Medulla oblongata (tissue), 1 donor: ENCODE results near the gene EVX2.

Source experiments
- DNase-seq: peaks from one replicate; pipeline ENCODE4 v3.0.0-alpha.2; 2015; ENCODE audit errors: extremely low spot score

Gene EVX2

GRCh38 chr2:176096243-176096985 is 12.7 kb upstream of the EVX2 start:
- DNase-seq = no peak

DNA sequence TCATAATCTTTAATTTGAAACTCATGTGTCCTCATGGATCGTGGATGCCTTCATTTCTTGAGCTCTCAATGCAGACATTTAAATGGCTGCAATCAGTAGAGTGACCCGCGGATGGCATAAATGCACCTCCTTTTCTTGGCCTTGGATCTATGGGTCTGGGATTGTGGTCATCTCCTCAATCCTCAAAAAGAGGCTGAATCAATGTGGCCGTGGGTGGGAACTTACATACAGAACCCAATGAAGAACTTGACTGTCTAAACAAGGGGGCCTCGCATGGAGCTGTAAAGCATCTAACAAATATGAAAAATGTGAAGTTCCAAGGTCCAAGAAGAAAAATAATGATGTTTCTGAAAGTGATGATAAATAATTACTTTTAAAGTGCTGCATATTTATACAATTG is 11.7 kb upstream of the EVX2 start:
- DNase-seq = no peak

DNA sequence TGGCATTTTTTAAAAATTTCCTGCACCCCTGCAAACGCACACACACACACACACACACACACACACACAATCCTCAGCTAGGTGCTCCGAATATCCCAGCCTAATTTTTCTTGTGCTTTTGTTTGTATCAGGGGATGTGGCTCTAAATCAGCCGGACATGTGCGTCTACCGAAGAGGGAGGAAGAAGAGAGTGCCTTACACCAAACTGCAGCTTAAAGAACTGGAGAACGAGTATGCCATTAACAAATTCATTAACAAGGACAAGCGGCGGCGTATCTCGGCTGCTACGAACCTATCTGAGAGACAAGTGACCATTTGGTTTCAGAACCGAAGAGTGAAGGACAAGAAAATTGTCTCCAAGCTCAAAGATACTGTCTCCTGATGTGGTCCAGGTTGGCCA is 10.6 kb upstream of the EVX2 start:
- DNase-seq = no peak

- DNase-seq = no peak
Observed at GRCh38 chr2:176093898-176094249, 10.1 kb upstream of the EVX2 start.

- DNase-seq = no peak
Observed at GRCh38 chr2:176093145-176093897, 9.6 kb upstream of the EVX2 start.

- no peak for DNase-seq
Observed at GRCh38 chr2:176092270-176093144, 8.7 kb upstream of the EVX2 start, which contains the start of gene HOXD13. Gene HOXD13 (plus strand): TSS chr2:176092721. CDS start chr2:176092891, 170 bp downstream.

GRCh38 chr2:176091329-176092258 is 7.8 kb upstream of the EVX2 start:
- no peak for DNase-seq

DNA sequence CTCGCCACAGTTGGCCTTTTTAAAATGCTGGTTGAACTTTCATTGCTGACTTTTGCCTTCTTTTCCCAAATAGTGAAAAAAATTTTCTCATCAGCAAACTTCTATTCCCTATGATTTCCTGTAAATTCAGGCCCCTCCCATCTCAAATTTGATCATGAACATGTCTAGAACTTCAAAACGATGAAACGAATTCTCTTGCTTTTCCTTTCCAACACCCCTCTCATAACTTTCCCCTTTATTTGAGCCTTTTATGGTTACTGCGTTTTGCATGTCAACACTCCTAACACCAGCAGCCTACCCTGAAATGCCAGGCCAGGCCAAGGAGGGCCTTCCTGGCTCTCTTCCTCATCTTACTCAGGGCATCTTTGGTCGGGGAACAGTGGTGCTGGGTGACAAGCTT is 7.1 kb upstream of the EVX2 start:
- DNase-seq = no peak

DNA sequence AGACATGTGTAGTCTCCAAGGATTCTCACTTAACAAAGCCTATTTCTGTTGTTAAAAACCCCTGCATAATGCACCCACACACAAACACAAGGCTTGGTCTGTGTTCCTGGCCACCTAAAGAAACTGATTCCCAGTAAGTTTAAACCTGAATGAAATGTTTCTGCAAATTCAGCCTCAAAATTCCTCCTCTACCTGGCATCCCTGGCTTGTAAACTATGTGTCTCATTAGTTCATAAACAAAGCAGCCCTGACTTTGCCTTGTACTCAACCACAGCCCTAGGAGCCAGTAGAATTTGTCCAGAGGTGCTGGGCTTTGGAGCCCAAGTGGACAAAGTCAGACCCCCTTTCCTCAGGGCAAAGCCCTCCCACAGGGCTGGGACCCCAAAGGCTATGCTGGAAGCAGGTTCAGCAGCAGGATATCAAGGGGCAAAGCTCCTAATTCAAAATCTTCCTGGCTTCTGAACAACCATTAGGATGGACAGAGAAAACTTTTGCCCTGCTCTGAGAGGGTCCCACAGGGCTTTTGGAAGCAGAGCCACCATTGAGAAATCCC is 6.2 kb upstream of the EVX2 start:
- no peak for DNase-seq

DNA sequence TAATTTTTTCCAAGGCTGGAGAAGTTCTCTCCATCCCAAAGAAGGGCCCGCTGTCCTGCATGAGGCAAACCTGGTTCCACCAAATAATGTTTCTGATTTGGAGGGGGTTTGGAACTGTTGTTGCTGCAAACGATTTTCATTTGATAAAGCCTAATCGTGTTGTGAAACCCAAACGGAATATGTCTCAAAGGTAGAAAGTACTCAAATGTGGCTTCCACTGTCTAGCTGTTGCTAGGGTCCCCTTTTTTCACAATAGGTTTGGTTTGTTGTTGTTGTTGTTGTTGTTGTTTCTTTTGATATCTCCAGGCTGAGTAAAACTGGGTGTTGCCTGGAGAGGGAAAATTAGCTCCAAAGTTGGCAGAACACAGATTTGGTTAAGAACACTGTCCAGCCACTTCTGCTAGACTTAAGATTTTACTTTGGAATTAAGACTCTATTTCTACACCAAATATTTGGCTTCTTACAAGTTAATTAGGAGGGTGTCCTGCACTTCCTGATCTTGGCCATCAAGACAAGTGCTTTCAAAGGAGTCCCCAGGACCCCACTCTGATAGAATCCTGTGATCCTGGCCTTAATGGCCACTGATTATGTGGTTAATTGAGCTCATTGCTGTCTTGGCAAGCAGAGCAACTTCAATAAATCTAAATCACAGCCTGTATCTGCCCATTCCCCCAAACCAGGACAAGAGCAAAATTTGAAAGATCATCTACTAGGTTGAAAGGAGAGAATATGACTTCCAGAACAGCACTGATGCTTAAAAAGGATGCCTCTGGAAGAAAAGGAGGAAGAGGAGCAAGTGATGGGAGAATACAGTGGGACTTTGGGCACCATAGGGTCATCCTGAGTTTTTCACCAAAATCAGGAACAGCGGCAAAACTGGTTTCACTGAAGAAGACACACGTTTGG is 5.4 kb upstream of the EVX2 start:
- DNase-seq = no peak

DNA sequence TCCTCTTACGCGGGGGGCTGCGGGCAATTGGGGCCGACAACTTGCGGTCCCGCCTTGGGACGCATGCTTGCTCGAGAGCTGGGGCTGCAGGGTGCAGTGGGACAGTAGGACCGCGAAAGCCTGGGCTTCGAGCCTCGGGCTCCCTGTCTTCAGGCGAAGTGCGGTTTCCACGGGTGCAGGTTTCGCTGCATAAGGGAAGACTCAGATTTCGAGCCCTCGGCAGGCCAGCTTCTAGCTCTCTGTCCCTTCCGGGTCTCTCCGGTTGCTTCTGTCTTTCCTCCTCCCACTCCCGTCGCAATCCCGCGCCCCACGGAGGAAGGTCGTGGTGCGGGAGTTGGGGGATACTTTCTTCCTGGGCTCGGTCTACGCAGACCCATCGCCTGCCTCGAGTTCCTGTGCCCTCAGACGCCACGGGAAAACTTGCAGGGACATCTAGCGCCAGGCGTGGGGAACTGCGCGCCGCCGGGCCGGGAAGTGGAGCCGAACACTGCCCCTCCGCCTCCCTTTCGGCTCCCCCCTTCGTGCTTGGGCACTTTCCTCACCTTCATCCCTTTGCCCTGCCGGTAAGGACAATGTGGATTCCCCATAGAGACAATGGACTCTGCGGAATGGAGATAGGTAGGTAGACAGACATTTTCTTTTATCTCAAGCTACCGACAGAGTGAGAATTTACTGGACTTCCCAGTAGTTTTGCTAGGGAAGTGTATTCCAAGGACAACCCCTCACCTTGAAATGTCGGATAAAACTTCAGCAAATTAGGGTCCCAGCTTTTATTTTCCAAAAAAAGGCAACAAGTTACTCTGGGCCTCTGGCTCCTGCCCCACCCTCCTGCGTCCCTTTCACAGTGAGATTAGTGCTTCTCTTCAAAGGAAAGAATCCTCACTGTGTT is 4.5 kb upstream of the EVX2 start:
- DNase-seq = peak; percentile 67

DNA sequence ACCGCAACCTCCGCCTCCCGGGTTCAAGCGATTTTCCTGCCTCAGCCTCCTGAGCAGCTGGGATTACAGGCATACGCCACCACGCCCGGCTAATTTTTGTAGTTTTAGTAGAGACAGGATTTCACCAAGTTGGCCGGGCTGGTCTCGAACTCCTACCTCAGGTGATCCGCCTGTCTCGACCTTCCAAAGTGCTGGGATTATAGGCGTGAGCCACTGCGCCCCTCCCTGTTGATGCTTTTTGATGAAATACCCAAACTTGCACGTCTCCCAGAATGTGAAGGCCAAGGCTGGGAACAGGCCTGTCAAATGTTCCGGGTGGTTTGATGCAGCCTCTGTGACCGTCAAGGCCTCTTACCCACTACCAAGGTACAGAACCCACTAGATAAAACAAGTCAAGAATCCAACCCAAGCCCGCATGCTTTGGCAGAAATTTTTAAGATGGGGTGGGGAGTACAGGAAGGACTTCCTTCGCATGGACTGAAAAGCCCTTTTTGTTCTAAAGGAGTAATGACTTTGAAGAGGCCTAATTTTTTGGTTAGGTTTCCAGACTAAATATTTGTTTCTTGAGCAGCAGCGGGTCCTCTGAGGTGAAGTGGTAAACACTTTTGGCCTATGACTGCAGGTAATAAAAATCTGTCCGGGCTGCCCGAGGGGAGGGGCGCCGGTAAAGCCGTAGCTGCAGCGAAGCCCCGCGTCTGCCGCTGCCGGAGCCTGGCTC is 3.7 kb upstream of the EVX2 start:
- DNase-seq = no peak

- peak; percentile 65 for DNase-seq
Observed at GRCh38 chr2:176085861-176086771, 2.4 kb upstream of the EVX2 start.

- no peak for DNase-seq
Observed at GRCh38 chr2:176085120-176085788, 1.5 kb upstream of the EVX2 start.

DNA sequence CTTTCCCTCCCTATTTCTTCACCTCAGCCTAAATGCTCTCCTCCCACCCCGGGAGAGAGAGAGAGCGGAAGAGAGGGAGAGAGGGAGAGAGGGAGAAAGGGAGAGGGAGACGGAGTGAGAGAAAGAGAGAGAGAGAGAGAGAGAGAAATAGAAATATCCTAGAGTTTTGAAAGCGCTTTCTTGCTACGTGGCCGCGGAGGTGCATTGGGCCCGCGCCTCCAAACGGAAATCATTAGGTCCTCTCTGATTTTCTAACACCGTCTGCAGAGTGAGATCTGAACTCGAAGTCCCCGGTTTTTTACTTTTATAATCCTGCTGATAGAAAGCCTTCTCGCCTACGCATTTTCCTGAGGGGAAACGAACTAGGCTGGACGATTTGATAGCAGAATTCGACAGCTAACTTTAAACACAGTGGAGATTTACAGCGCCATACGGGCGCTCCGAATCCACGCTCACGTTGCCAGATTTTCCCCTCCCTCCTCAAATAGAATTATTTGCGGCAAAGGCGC is 903 bp upstream of the EVX2 start:
- no peak for DNase-seq
